Stimulated activated CD4-positive, alpha-beta T cell treated with anti-CD3 and anti-CD28 coated beads, Interleukin-1b, Interleukin-23, amount 100 ng/mL, for 4 hours (primary cell): ENCODE measurements around the gene SLC44A1.

Source experiments
- DNase-seq, 2 donors: peaks; one replicate each; pipeline ENCODE4 v3.0.0-alpha.2; 2020; ENCODE audit warnings: low read depth in 2 of 2

SLC44A1 gene

GRCh38 chr9:105244003-105244733 lies at the start of gene SLC44A1:
Gene SLC44A1, plus strand, starts transcription at chr9:105244651. Its CDS starts 218 bp downstream, at chr9:105244869.
- DNase-seq = peak; percentile 87 to 92

DNA sequence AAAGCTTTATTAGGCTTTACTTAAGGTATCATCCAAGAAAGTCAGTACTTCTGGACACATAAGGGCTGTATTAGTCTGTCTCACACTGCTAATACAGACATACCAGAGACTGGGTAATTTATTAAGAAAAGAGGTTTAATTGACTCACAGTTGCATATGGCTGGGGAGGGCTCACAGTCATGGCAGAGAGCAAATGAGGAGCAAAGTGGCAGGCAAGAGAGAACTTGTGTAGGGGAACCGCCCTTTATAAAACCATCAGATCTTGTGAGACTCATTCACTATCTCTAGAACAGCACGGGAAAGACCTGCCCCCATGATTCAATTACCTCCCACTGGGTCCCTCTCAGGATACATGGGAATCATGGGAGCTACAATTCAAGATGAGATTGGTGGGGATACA lies 49.2 kb upstream of the SLC44A1 start:
- DNase-seq = no peak

- DNase-seq = no peak
Observed at GRCh38 chr9:105198023-105198422, 46.4 kb upstream of the SLC44A1 start.

DNA sequence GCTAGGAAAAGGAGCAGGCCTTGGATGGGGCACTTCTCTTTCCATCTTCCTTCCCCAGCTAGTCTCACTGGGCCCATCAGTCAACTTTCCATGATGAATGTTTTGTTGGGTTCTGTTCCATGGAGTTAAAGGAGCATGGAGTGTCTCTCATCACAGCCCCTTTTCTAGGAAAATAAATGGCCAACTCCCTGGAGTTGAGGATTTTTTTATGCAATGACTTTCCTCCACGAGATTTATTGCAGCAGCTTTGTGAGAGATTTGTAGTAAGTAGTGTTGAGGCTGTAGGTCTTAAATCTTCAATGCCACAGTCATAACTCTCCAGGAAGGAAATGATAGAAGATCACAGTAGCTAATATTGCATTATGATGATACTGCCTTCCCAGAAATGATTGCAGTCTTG lies 45.6 kb upstream of the SLC44A1 start:
- no peak for DNase-seq

DNA sequence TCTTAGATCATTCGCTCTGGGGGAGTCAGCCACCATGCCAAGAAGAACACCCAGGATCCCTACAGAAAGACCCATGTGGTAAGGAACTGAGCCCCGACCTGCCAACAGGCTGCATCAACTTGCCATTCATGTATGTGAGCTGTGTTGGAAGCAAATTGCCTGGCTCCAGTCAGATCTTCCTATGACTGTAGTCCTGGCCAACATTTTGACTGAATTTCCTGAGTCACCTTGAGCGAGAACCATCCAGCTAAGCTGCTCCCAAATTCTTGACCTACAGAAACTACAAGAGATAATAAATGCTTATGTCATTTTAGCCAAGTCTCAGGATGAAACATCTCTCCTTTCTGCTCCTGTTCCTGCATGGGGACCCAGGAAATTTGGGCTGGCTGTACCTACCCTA lies 40.0 kb upstream of the SLC44A1 start:
- no peak for DNase-seq

- DNase-seq = no peak
Observed at GRCh38 chr9:105205787-105206495, 38.5 kb upstream of the SLC44A1 start.

- DNase-seq = no peak
Observed at GRCh38 chr9:105206496-105206820, 38.0 kb upstream of the SLC44A1 start.

DNA sequence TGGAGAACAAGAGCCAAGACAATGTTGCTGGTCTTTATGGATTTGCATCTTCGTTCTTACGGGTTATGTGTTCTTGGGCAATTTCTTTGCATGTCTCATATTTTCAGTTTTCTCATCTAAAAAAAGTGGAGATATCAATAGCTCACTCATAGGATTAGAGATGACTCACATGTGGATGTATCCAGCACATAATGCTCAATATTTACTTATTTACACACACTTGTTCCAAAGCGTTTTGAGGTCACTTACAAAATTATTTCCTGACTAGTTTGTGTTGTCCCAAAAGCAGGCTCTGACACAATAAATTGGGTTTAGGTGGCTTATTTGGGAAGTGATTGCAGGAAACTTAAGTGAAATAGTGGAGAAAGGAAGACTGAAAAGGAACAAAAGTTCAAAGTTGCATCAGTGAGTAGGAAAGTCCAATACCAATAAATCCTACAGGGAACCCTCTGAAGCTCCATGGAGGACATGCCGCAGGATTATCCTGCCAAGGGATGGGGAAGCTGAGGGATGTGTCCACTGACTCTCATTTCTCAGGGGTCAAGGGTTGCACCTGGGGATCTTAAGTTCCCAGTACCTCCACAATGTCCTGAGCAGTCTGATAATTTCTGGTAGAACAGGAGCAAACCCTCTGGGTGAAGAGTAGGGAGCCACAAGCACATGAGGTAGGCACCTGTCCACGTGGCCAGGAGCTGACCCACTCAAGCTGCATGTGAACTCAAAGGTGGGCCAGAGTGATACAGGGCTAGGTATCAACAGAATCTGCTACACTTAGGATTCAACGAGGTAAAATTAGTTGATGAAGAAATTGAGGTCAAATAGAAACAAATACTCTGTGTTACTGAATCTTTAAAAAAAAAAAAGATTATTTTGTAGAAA lies 37.4 kb upstream of the SLC44A1 start:
- no peak for DNase-seq

DNA sequence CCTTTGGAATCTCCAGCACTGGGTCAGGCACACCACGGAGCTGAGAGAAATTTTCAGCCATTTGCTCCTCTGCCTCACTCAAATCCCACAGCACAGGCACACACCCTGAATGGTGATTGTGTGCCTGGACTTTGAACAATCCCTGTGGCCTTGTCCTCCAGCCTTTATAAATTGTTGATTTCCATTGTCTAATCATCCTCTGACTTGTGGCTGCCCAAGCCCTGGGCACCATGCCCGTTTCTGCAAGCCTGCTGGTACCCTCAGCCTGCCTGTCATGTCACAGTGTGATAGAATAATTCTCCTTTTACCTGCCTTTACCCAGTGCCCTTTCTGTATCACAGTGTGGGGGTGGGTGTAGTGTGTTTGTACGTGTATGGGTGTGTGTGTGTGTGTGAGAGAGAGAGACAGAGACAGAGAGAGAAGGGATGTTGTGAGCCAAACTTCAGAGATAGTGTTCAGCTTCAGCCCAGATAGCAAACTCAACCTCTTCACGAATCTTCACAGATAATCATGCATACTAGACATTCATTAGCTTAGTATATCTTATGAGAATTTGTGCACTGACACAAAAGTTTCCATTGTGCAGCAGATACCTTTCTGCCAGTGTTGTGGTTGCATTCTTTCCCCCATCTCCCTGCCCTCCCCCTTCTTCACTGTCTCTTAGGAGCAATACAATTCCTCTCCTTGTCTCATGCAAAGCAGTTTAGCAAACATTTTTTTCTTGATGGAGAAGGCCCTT lies 27.8 kb upstream of the SLC44A1 start:
- no peak for DNase-seq

DNA sequence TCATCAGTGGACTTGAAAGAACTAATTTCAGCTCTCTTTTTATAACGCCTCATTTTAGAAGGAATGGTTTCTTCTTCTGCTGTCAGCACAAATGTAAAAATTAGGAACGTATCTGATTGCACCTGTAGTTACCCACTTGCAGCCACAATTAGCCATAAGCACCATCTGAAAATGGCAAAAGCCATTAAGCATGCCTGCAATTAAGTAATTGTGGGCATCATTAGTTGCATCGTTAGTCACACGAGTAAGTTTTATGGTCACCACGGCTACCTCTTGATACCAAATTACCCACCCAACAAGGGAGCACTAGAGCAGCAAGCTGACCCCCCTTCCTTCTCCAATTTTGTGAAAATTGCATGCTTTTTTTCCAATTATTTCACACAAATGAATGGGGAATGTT lies 25.8 kb upstream of the SLC44A1 start:
- DNase-seq = no peak

GRCh38 chr9:105219291-105219805 lies 25.1 kb upstream of the SLC44A1 start:
- no peak for DNase-seq

GRCh38 chr9:105220451-105220850 lies 24.0 kb upstream of the SLC44A1 start:
- DNase-seq = no peak

DNA sequence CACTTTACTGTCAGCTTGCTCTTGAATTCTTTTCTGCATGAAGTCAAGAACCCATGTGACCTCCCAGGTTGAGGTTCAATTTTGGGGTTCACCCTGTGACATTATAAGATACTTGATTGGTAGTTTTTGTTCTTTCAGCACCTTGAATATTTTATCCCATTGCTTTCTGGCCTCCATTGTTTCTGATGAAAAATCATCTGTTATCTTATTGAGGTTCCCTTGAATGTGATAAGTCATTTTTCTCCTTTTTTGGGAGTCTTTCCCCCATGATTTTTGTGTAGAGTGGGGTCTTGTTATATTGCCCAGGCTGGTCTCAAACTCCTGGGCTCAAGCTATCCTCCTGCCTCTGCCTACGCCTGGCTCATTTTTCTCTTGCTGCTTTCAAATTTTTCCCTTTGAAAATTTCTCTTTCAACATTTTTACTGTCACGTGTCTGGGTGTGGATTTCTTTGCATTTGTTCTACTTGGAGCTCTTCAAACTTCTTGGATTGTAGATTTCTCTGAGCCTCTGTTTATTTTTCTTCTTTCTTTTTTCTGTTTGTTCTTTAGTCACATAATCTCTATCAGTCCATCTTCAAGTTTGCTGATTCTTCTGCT lies 20.8 kb upstream of the SLC44A1 start:
- no peak for DNase-seq

DNA sequence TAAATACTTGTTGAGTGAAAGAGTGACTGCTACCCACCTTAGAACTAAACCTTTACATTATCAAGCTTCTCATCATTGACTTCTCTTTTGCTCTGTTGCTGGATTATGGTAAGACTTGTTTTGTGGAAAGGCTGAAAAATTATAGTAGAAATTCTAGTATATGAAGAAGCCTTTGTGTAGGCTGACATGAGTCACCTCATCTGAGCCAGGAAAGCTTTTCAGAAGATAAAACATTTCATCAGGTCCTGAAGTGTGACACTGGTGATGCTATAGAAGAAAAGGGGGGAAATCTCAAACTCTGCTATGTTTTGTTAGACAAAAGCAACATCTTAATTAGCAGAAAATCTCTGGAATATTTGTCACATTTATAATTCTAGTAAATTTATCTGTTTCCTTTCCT lies 18.4 kb upstream of the SLC44A1 start:
- no peak for DNase-seq

DNA sequence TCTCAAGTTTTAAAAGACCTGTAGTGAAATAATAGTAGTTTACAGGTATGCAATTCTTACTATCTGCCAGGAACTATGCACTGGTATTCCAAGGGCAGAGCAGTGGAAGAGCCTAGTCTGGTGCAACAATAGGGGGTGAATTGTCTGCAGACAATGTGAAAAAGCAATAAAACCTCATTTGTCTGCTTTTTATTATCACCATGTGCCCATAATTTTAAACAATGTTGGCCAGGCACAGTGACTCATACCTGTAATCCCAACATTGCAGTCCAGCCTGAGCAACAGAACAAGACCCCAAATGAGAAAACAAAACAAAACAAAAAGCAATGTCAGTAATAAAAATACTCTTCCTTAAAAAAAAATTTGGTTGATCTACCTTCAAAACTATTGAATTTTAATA lies 12.2 kb upstream of the SLC44A1 start:
- DNase-seq = no peak

DNA sequence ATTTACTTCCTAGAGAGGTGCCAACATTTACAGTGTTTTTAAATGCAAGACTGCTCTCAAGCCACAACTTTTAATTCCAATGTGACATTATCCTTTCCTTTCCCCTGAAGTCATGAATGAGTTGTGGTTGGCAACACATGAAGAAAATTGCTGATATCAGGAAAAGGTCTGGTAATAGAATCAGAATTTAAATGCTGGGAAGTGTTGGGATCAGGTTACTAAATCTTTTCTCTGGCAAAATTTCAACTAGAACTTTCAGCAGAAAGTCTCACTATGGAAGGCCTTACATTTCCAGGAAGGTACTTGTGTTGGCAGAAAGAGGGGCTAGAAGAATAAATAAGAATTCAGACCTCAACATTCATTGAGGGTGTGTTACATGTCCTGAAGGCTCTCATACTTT lies 10.6 kb upstream of the SLC44A1 start:
- no peak for DNase-seq

GRCh38 chr9:105236261-105236660 lies 8.2 kb upstream of the SLC44A1 start:
- DNase-seq = no peak

DNA sequence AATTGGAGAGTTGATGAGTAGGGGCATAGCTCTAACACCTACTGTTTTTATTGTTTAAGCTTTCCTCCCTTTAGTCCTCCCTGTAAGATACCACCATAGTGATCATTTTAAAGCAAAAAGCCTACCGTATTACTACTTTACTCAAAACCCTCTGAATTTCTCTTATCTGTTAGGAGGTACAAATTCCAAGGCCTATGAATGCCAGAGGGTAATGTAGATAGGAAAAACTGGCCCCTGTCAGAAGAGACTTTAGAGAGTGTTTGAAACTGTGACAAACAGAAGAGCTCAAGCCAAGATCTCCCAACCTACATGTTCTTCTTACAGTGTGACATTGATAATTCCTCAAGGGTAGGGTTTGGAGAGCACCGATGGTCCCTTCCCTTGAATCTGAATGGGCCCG lies 7.2 kb upstream of the SLC44A1 start:
- no peak for DNase-seq

DNA sequence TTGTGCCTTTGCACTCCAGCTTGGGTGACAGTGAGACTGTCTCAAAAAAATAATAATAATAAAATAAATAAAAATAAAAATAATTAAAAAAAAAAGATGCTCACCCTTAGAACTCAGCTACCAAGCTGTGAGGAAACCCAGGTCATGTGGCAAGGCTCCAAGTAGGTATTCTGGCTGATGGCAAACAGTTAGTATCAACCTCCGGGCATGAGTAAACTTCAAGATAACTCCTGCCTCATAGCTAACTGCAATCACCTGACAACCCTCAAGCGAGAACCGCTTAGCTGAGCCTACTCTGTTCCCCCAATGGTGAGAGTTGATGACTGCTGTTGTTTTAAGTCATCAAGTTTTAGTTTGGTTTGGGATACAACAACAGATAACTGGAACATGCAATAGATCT lies 6.1 kb upstream of the SLC44A1 start:
- DNase-seq = no peak

DNA sequence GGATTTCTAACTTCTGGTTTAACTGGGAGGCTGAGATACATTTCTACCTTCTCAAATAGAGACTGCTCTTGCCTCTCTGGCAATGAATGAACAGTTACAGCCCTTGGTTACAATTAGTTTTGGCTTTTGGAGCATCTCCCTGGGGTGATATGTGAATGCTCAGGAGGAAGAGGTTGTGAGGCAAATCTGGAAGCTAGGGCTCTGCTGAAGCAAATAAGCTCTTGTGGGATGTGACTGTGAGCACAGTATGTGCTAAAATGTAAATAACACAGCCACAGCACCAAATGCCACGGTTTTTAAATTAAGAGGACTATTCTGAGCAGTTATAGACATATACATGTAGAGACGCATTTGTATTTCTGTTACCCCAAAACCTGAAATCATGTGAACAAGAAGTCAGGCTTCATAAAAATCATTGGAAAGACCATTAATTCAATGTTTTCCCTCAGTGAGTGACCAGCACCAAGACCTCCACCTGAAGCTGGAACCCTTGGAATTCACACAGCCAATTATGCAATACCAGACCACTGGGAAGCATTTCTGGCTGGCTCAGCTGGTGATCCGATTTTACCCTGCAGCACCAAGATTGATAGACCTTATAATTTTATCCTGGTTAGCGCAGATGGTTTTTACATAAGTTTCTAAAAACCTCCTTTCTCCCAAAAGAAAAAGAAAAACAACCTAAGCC lies 3.0 kb upstream of the SLC44A1 start:
- no peak for DNase-seq

GRCh38 chr9:105242062-105242461 lies 2.4 kb upstream of the SLC44A1 start:
- no peak for DNase-seq
